Upper lobe of left lung (tissue), 6 donors: ENCODE data around the gene CBFA2T3. TPM values are rescaled to one million over a fixed set of nuclear protein-coding genes. Genes with fewer than 3 reads are reported as not detected.

ENCODE experiments used
- ATAC-seq, 2 donors: fragments of 200-7000 bp; cut with Tn5 transposase; one replicate each; pipeline ENCODE4 v1.9.1; 2022; ENCODE audit warnings: mild to moderate bottlenecking in 2 of 2, moderate library complexity in 2 of 2; ENCODE audit not compliant: low FRiP score in 2 of 2
- DNase-seq, 2 donors: peaks; one replicate each; pipeline ENCODE4 v3.0.0-alpha.2; 2019 to 2020
- H3K27ac ChIP-seq, 4 donors: fragments of 200-600 bp; sonication (generic); one replicate each; pipeline ENCODE4 v1.5.1; 2016 to 2019
- H3K27me3 ChIP-seq, 4 donors: fragments of 200-600 bp; sonication (generic); one replicate each; pipeline ENCODE4 v1.5.1; 2017 to 2019
- H3K36me3 ChIP-seq, 4 donors: fragments of 200-600 bp; sonication (generic); one replicate each; pipeline ENCODE4 v1.5.1; 2016 to 2019
- H3K4me1 ChIP-seq, 4 donors: fragments of 200-600 bp; sonication (generic); one replicate each; pipeline ENCODE4 v1.5.1; 2018 to 2019
- H3K4me3 ChIP-seq, 4 donors: fragments of 200-600 bp; sonication (generic); one replicate each; pipeline ENCODE4 v1.5.1; 2017 to 2019; ENCODE audit warnings: mild to moderate bottlenecking in 2 of 4, moderate library complexity in 1 of 4
- H3K9me3 ChIP-seq, 4 donors: fragments of 200-600 bp; sonication (generic); one replicate each; pipeline ENCODE4 v1.5.1; 2018 to 2019
- CTCF ChIP-seq, 6 experiments: fragments of 450-650 bp in 4 of 6; fragments of 200-600 bp in 2 of 6; sonication (generic) in 2 of 6; IDR thresholded peaks; one replicate each; pipeline ENCODE4 v1.5.1; 2016 to 2019; ENCODE audit warnings: antibody characterized with exemption in 6 of 6
- EP300 ChIP-seq, 4 donors: sonication (generic); formaldehyde crosslinking; IDR thresholded peaks; one replicate each; pipeline ENCODE4 v1.5.1; 2017; ENCODE audit warnings: antibody characterized with exemption in 4 of 4, control low read depth in 2 of 4
- POLR2A ChIP-seq, 4 donors: fragments of 450-650 bp; IDR thresholded peaks; one replicate each; pipeline ENCODE4 v1.5.1; 2016 to 2017; ENCODE audit warnings: antibody characterized with exemption in 4 of 4, mild to moderate bottlenecking in 2 of 4
- POLR2AphosphoS5 ChIP-seq, 2 donors: sonication (generic); formaldehyde crosslinking; IDR thresholded peaks; one replicate each; pipeline ENCODE4 v1.5.1; 2017; ENCODE audit warnings: antibody characterized with exemption in 2 of 2
- WGBS, 2 donors: methylation state at CpG; one replicate each; pipeline ENCODE4 v1.1.5; 2017 to 2018; 5-methylcytosine and 5-hydroxymethylcytosine counted together
- total RNA-seq, 6 donors: library from RNA; depleted of rRNA in 4 of 6; stranded (reverse); fragments of >200 nt in 4 of 6; gene quantifications; one replicate each; pipeline versions ENCODE4 v1.1.0 to v1.2.1, GENCODE V29; 2016 to 2021
- donor health status: DM: no; HTN: no; CAD: no; lungs with moderate emphysema.
- donor health status: DM: no; HTN: yes; CAD: no; lungs with severe emphysema.

The CBFA2T3 gene
- total RNA-seq, 6 donors from 2014 or later: 2.7 to 33.5 (median 15.2) TPM

DNA sequence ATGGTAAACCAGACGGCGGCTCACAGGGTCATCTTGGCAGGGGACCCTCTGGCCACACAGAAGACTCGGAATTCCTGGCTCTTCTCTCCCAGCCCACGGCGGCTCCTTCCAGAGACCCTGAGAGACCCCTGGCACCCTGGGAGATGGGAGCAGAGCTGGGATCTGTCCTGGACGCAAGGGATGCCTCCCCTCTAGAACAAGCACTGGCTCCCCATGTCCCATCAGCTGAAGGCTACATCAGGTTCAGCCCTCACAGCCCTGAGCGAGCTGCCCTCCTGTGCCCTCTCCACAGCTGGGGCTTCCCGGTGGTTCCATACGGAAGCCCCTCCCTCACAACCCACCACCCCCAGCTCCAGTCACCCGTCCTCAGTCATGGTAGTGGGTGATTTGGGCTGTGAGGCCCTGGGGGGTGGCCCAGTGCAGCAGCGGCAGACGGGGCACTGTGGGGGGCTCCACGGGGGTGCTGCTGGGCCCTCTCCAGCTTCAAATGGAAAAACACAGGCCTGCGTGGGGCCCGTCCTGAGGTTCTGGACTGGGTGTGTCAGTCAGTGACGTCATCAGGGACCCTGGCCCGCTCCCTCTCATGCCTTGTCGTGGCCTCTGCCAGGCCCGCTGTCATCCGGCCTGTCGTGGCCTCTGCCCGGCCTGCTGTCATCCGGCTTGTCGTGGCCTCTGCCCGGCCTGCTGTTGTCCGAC is 13.0 kb upstream of the CBFA2T3 start:
- Histone ChIP-seq H3K4me1 (peaks cover 0 to 13% (median 6%) of the 10 kb centered on the region in 4 donors), H3K4me3 (no peak overlapping the region), H3K27ac (no peak overlapping the region), H3K9me3 (no peaks in the 10 kb centered on the region), H3K27me3 (peaks cover 0 to 7% (median 3%) of the 10 kb centered on the region in 4 donors), H3K36me3 (no peaks in the 10 kb centered on the region)
- DNase-seq (peak in 1 of 2 donors; percentile 63), ATAC-seq (no peak)
- TF ChIP-seq POLR2AphosphoS5 (IDR thresholded peaks at IDR 0.05): no peak
- no peak for TF ChIP-seq EP300 (IDR thresholded peaks at IDR 0.05)
- no peak for TF ChIP-seq CTCF (IDR thresholded peaks at IDR 0.05)
- no peak for TF ChIP-seq POLR2A (IDR thresholded peaks at IDR 0.05)
- 92% methylated on average over 19 to 26 of the region's 26 CpGs for WGBS, 2 donors

DNA sequence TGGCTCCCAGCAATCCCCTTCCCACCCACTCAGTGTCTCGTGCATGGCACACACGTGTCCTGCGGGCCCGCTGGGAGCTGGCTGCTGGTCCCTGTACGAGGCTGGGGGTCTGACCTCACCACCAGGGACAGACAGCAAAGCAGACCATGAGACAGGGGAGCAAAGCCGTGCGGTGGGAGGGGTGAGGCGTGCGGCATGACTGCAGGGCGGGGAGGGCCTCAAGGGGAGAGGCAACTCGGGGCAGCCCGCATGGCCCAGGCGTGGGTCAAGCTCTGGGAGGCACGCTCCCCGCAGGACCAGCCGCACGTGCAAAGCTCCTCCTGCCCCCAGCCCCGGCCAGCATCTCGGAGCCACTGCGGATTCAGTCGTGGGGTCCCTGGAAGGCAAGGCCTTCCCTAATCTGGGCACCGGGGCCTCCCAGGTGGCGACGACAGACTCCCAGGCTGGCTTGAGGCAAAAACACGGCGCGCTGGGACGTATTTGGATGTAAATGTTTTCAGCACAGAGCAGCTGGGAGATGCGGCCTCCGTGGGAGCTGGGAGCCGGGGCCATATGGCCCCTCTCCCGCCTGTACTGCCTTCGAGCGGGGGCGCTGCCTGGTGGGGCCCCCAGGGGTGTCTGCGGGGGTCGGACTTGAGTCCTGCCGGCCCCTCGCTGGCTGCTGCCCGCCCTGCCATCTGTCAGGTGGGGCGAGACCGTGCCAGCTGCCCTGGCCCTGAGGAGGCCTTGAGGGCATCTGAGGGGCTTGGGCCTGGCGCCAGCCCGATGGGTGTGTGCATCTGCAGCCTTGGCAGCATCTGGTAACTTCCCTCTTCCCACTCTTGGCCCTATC is 12.2 kb upstream of the CBFA2T3 start:
- TF ChIP-seq EP300 (IDR thresholded peaks at IDR 0.05) (no peak), POLR2AphosphoS5 (IDR thresholded peaks at IDR 0.05) (no peak), CTCF (IDR thresholded peaks at IDR 0.05) (no peak), POLR2A (IDR thresholded peaks at IDR 0.05) (no peak)
- Histone ChIP-seq H3K4me3 (no peak overlapping the region), H3K27ac (no peak overlapping the region), H3K36me3 (no peaks in the 10 kb centered on the region), H3K27me3 (peaks cover 0 to 5% (median 2%) of the 10 kb centered on the region in 4 donors), H3K4me1 (peaks cover 0 to 13% (median 6%) of the 10 kb centered on the region in 4 donors), H3K9me3 (no peaks in the 10 kb centered on the region)
- DNase-seq (peak in 1 of 2 donors; percentile 79), ATAC-seq (no peak)
- WGBS, 2 donors: 81 to 91% methylated on average over 7 to 28 of the region's 44 CpGs

DNA sequence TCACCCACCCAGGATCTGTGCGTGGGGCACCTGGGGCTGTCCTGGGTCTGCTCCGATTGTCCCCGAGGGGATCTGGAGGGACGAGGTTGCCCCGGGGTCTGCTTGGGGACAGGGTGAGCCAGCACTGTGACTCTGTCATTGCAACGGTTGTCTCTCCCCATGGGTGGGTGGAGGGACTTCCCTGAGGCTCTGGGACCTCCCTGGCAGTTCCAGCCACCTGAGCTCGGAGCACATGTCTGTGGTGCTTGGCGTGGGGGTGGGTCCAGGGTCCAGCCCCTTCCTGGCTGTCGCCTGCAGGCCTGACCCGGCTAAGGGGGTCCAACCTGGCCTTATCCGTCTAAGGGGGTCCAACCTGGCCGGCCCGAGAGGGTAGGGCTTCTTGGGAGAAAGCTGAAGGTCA is 8.5 kb upstream of the CBFA2T3 start:
- H3K4me1 ChIP-seq: no peaks in the 10 kb centered on the region
- no peaks in the 10 kb centered on the region for H3K9me3 ChIP-seq
- WGBS, 2 donors: 76 to 79% methylated on average over 8 to 13 of the region's 13 CpGs
- H3K36me3 ChIP-seq: no peaks in the 10 kb centered on the region
- ATAC-seq (no peak), DNase-seq (peak in 1 of 2 donors; percentile 45)
- no peak overlapping the region for H3K27ac ChIP-seq
- H3K27me3 ChIP-seq: no peaks in the 10 kb centered on the region
- no peak overlapping the region for H3K4me3 ChIP-seq
- TF ChIP-seq CTCF (IDR thresholded peaks at IDR 0.05): no peak
- TF ChIP-seq POLR2A (IDR thresholded peaks at IDR 0.05): no peak
- TF ChIP-seq EP300 (IDR thresholded peaks at IDR 0.05): no peak
- TF ChIP-seq POLR2AphosphoS5 (IDR thresholded peaks at IDR 0.05): no peak

DNA sequence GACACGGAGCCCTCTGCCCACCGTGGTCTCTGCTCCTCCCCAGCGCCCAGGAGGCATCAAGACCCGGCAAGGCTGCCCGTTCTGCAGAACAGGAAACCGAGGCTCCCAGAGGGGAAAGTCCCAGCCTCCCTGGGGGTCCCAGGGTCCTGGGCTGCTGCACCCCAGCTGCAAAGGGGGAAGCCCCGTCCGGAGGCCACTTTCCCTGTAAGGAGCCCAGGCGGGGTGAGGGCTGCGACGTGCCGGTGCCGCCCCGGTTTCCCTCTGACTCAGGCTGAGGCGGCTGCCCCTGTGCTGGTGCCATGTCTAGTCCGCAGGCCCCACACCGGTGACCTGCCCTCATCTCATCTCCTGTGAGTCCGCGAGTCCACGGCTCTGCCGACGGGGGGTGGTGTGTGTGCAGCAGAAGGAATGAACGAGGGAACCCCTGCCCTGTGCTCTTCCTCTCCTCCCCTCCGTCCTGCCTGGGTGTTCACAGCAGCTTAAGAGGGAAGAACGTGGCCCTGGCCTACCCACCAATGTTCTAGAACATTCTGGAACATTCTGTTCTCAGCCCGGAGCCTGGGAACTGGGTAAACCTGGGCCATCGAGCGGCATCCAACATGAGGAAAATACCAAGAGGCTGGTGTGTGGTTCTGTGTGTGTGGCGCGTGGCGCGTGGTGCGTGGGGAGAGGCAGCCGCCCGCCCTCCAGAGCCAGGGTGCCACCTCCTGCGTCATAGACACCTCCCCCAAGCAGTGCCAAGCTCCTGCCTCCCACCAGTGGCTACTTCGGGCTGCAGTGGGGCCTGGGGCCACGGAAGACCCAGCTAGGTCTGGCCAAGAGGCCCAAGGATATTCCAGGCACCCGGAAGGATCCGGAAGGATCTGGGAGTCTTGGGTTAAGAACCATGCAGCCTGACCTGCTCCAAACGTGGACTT is 7.0 kb upstream of the CBFA2T3 start:
- no peaks in the 10 kb centered on the region for H3K9me3 ChIP-seq

More for the DNA sequence above, 7.0 kb upstream of the CBFA2T3 start:
- Histone ChIP-seq H3K4me3 (no peak overlapping the region), H3K27ac (no peak overlapping the region), H3K4me1 (no peaks in the 10 kb centered on the region), H3K36me3 (no peaks in the 10 kb centered on the region), H3K27me3 (no peaks in the 10 kb centered on the region)
- no peak for TF ChIP-seq POLR2A (IDR thresholded peaks at IDR 0.05)
- no peak for TF ChIP-seq CTCF (IDR thresholded peaks at IDR 0.05)
- TF ChIP-seq EP300 (IDR thresholded peaks at IDR 0.05): no peak
- TF ChIP-seq POLR2AphosphoS5 (IDR thresholded peaks at IDR 0.05): no peak
- 71 to 73% methylated on average over 24 to 41 of the region's 41 CpGs for WGBS, 2 donors
- DNase-seq (peak in 1 of 2 donors; percentile 79), ATAC-seq (no peak)
